ENCODE data around the gene IKZF2. TPM values are rescaled to one million over a fixed set of nuclear protein-coding genes. Genes with fewer than 3 reads are reported as not detected.

Gene IKZF2
- total and polyA plus RNA-seq, 11 donors: 0.84 to 8.0 (median 5.9) TPM

- 75 to 84% (median 79%) methylated on average over 4 of the region's 4 CpGs for WGBS, 4 donors
- no peaks in the 10 kb centered on the region for H3K36me3 ChIP-seq
These were observed 28.7 kb downstream of the IKZF2 start for GRCh38 chr2:213122725-213123124.

DNA sequence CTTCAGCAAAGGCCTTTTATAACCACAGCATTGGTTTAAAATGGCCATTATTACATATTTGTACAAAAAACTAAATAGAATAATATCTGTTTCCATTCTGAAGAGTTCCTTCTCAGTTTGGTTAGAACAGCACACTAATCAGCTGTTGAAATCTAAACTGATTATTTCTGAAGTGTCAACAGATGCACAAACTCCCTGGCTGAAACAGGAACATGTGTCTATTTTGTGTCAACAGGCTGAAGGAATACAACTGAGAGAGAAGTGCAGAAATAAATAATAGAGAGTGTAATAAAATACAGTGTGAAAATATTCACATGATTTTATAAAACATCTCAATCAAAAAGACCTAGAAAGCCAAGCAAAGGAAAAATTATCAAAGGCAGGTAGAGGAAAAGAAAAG is 29.7 kb downstream of the IKZF2 start:
- ATAC-seq: no peak
- intact Hi-C loops (cut with DNase I): no loop called here
- H3K9me3 ChIP-seq: no peaks in the 10 kb centered on the region
- no peak overlapping the region for H3K27ac ChIP-seq
- peaks cover 0 to 23% (median 0%) of the 10 kb centered on the region in 12 donors for H3K4me1 ChIP-seq
- no peaks in the 10 kb centered on the region for H3K36me3 ChIP-seq
- H3K4me3 ChIP-seq: no peak overlapping the region
- DNase-seq: no peak
- TF ChIP-seq CTCF (IDR thresholded peaks at IDR 0.05): no peak
- TF ChIP-seq POLR2A (IDR thresholded peaks at IDR 0.05): no peak
- no peaks in the 10 kb centered on the region for H3K27me3 ChIP-seq

More at GRCh38 chr2:213122725-213123124, 28.7 kb downstream of the IKZF2 start:
- ATAC-seq (no peak), DNase-seq (no peak)
- no peak overlapping the region for H3K27ac ChIP-seq
- no peak overlapping the region for H3K4me3 ChIP-seq
- intact Hi-C loops (cut with DNase I): no loop called here
- no peaks in the 10 kb centered on the region for H3K27me3 ChIP-seq
- H3K9me3 ChIP-seq: no peaks in the 10 kb centered on the region
- peaks cover 0 to 23% (median 0%) of the 10 kb centered on the region in 12 donors for H3K4me1 ChIP-seq
- TF ChIP-seq POLR2A (IDR thresholded peaks at IDR 0.05): no peak
- TF ChIP-seq CTCF (IDR thresholded peaks at IDR 0.05): no peak

GRCh38 chr2:213119061-213119809 is 32.2 kb downstream of the IKZF2 start:
- TF ChIP-seq POLR2A (IDR thresholded peaks at IDR 0.05) (no peak), CTCF (IDR thresholded peaks at IDR 0.05) (no peak)
- H3K27ac ChIP-seq: peak overlapping the region in 1 of 12 donors; percentile 30
- H3K9me3 ChIP-seq: no peaks in the 10 kb centered on the region
- DNase-seq (no peak), ATAC-seq (peak in 1 of 4 donors; percentile 28)
- intact Hi-C loops (cut with DNase I): no loop called here
- no peaks in the 10 kb centered on the region for H3K27me3 ChIP-seq
- peaks cover 0 to 19% (median 0%) of the 10 kb centered on the region in 12 donors for H3K4me1 ChIP-seq
- no peaks in the 10 kb centered on the region for H3K36me3 ChIP-seq
- H3K4me3 ChIP-seq: no peak overlapping the region
- 68 to 77% (median 72%) methylated on average over 5 of the region's 5 CpGs for WGBS, 4 donors

GRCh38 chr2:213108308-213108707 is 43.1 kb downstream of the IKZF2 start:
- H3K4me1 ChIP-seq: peaks cover 0 to 13% (median 2%) of the 10 kb centered on the region in 12 donors
- H3K4me3 ChIP-seq: no peak overlapping the region
- 36 to 46% (median 39%) methylated on average over 2 of the region's 2 CpGs for WGBS, 4 donors
- no peak for ATAC-seq
- H3K27me3 ChIP-seq: no peaks in the 10 kb centered on the region
- intact Hi-C loops (cut with DNase I): no loop called here
- TF ChIP-seq POLR2A (IDR thresholded peaks at IDR 0.05) (no peak), CTCF (IDR thresholded peaks at IDR 0.05) (no peak)
- no peak for DNase-seq
- no peaks in the 10 kb centered on the region for H3K36me3 ChIP-seq
- no peak overlapping the region for H3K27ac ChIP-seq
- no peaks in the 10 kb centered on the region for H3K9me3 ChIP-seq

Measured in heart left ventricle (tissue), 16 donors.